ENCODE data around the gene TMC7. TPM values are rescaled to one million over a fixed set of nuclear protein-coding genes. Genes with fewer than 3 reads are reported as not detected.

TMC7 gene
- polyA plus RNA-seq, 1 of the 3 experiments (the other 2 are of a cell fraction) = 0.66 TPM

GRCh38 chr16:19067349-19068236 lies 83.9 kb downstream of the TMC7 start, which contains the start of gene COQ7:
TSS of gene COQ7 (plus strand) at chr16:19067614. CDS start at chr16:19067665, 51 bp downstream.
- H2AFZ ChIP-seq (ENCODE audit: low read depth) = peak within 1 kb of the TSS; percentile 99
- no peaks in the 10 kb centered on the region for H3K9me3 ChIP-seq
- peak within 1 kb of the TSS; percentile 92 to 99 for H3K27ac ChIP-seq (ENCODE audit: low read depth in 2 of 2, low read length in 1 of 2)
- H3K4me2 ChIP-seq = peak within 1 kb of the TSS; percentile 76
- peak within 1 kb of the TSS; percentile 97 for H3K9ac ChIP-seq
- no peaks in the 10 kb centered on the region for H3F3A ChIP-seq (replicated peaks; ENCODE audit: insufficient read depth)
- H4K20me1 ChIP-seq (ENCODE audit: insufficient read depth) = no peaks in the 10 kb centered on the region
- under 1% methylated on average over 34 of the region's 68 CpGs for WGBS (ENCODE audit: low lambda C conversion rate)
- no peaks in the 10 kb centered on the region for H3K36me3 ChIP-seq (replicated peaks in 1 of 2; ENCODE audit: control insufficient read depth in 1 of 2, insufficient read depth in 2 of 2, low read length in 1 of 2)
- H3K9me2 ChIP-seq = no peaks in the 10 kb centered on the region
- CTCF ChIA-PET = interaction anchor here (1.2 to 4.3 kb wide), 3 partner anchors 18 to 435 kb away, joined by 5 to 16 read pairs (median 6); partner anchors contain the start of gene TMC7
- DNase-seq = peak; percentile 95
- POLR2A ChIA-PET = interaction anchor here (0.6 to 1.0 kb wide), 5 partner anchors 11 to 266 kb away, joined by 3 to 5 read pairs (median 3); partner anchors contain the start of gene ARL6IP1
- H3K27me3 ChIP-seq (ENCODE audit: insufficient read depth) = no peaks in the 10 kb centered on the region
- H3K4me1 ChIP-seq (ENCODE audit: control insufficient read depth in 1 of 2, insufficient read depth in 2 of 2, low read depth in 1 of 2, low read length in 1 of 2) = no peaks in the 10 kb centered on the region; a peak in 1 of 4 replicates
- H3K4me3 ChIP-seq (ENCODE audit: low read depth in 2 of 2, low read length in 1 of 2) = peak within 1 kb of the TSS; percentile 74 to 94
- peaks cover 13% of the 10 kb centered on the region for H3K79me2 ChIP-seq (ENCODE audit: insufficient read depth)
- no peak for TF ChIP-seq CTCF (IDR thresholded peaks at IDR 0.05)
- TF ChIP-seq RFX5 (IDR thresholded peaks at IDR 0.05; ENCODE audit: low read length) = peak; percentile 77
- TF ChIP-seq YY1 (IDR thresholded peaks at IDR 0.05; ENCODE audit: low read depth) = no peak; the same call in 1 of the 2 replicates
- no peak for TF ChIP-seq FOSL2 (IDR thresholded peaks at IDR 0.05; ENCODE audit: borderline replicate concordance, low read depth)
- peak; percentile 89 for TF ChIP-seq IRF3 (IDR thresholded peaks at IDR 0.05; ENCODE audit: low read depth, low read length)
- no peak for TF ChIP-seq TCF12 (IDR thresholded peaks at IDR 0.05)
- peak; percentile 53 for TF ChIP-seq CHD2 (IDR thresholded peaks at IDR 0.05; ENCODE audit: low read length, partially characterized antibody)
- TF ChIP-seq PBX3 (IDR thresholded peaks at IDR 0.05) = peak; percentile 99
- peak; percentile 81 for TF ChIP-seq USF1 (IDR thresholded peaks at IDR 0.05; ENCODE audit: borderline replicate concordance, low read depth)
- TF ChIP-seq MXI1 (IDR thresholded peaks at IDR 0.05; ENCODE audit: low read depth, low read length) = peak; percentile 35
- no peak for TF ChIP-seq EP300 (IDR thresholded peaks at IDR 0.05; ENCODE audit: borderline replicate concordance in 1 of 2, low read depth in 1 of 2, low read length in 1 of 2)
- peak; percentile 38; the same call in 1 of the 2 replicates for TF ChIP-seq SIN3A (IDR thresholded peaks at IDR 0.05; ENCODE audit: borderline replicate concordance, low read depth, low read length)
- TF ChIP-seq SMC3 (IDR thresholded peaks at IDR 0.05; ENCODE audit: low read depth, low read length) = no peak
- peak; percentile 61 for TF ChIP-seq NRF1 (IDR thresholded peaks at IDR 0.05; ENCODE audit: low read depth, low read length)
- no peak for TF ChIP-seq RAD21 (IDR thresholded peaks at IDR 0.05; ENCODE audit: low read length)
- no peak for TF ChIP-seq GATA2 (CRISPR knock-in tag; IDR thresholded peaks at IDR 0.05)
- no peak; the same call in 1 of the 2 replicates for TF ChIP-seq REST (IDR thresholded peaks at IDR 0.05; ENCODE audit: low read depth, low read length)
- TF ChIP-seq JUND (IDR thresholded peaks at IDR 0.05) = no peak
- no peak for TF ChIP-seq MEF2A (IDR thresholded peaks at IDR 0.05; ENCODE audit: borderline replicate concordance, low read depth)
- TF ChIP-seq EZH2phosphoT487 (IDR thresholded peaks at IDR 0.05; ENCODE audit: borderline replicate concordance, low read depth) = no peak
- no peak for TF ChIP-seq ZBTB33 (IDR thresholded peaks at IDR 0.05; ENCODE audit: borderline replicate concordance, low read depth)

Measured in SK-N-SH (cell line).